Measurements from ENCODE around the gene VGF. TPM values are rescaled to one million over a fixed set of nuclear protein-coding genes. Genes with fewer than 3 reads are reported as not detected.

Gene VGF
- polyA plus RNA-seq, 4 donors, result 0.32 to 0.49 TPM; not detected in 2

DNA sequence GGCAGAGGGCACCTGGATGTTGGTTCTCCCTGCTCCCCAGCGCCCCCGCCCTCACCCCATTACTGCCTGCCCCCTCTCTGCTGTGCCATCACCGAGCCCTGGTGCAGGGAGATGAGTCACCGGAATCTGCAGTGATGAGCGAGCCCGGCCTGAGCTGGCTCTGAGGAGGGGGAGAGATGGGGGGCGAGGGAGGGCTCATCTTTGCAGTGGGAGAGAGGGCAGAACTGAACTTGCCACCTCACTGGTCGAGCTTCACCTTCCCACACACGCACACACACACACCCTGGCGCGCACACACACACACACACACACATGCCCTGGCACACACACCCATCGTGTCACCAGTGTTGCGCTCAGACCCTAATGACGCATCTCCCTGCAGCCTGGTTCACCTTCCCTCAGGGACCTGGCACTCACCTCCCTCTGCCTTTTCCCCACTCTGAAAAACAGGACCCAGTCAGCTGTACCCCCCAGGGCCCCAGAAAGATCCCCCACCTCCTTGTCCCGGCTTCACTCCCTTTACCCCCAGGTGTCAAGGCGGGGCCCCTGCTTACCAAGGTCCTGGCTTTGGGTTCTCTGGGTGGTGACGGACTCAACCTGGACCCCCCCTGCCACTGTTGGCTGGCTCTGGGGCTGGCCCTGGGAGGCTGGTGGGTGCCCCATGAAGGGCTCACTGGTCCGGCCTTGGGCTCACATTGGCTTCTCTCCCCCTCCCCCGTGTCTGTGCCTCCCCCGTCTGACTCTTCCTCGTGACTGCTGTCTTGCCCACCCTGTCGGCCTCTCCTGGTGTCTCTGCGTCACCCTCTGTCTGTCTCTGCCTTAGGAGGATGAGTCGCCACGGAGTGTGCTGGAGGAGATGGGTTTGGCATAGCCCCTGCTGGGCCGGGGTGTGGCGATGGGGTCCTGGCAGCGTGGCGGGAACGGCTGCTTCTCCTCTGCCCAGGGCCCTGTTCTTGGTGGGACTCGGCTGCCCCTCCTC is 5.4 kb downstream of the VGF start:
- FAIRE-seq (no peak), DNase-seq (no peak)
- Histone ChIP-seq H3K27me3 (ENCODE audit: control insufficient read depth in 3 of 3, insufficient read depth in 3 of 3, low read length in 3 of 3) (peaks cover 0 to 23% (median 19%) of the 10 kb centered on the region in 3 donors), H3K27ac (ENCODE audit: low read depth in 1 of 3, low read length in 2 of 3) (no peak overlapping the region), H3K4me3 (ENCODE audit: low read depth in 1 of 3, low read length in 3 of 3) (no peak overlapping the region), H3K36me3 (ENCODE audit: control insufficient read depth in 3 of 3, insufficient read depth in 2 of 3, low read depth in 1 of 3, low read length in 3 of 3) (peaks cover 11 to 56% (median 12%) of the 10 kb centered on the region in 3 donors), H3K9me3 (ENCODE audit: control insufficient read depth in 2 of 2, insufficient read depth in 1 of 2, low read depth in 1 of 2, low read length in 1 of 2) (no peaks in the 10 kb centered on the region), H3K4me1 (ENCODE audit: control insufficient read depth in 3 of 3, insufficient read depth in 2 of 3, low read depth in 1 of 3, low read length in 2 of 3) (peaks cover 13 to 29% (median 13%) of the 10 kb centered on the region in 3 donors)
- 79 to 86% (median 82%) methylated on average over 30 to 31 of the region's 31 CpGs for WGBS, 3 donors

DNA sequence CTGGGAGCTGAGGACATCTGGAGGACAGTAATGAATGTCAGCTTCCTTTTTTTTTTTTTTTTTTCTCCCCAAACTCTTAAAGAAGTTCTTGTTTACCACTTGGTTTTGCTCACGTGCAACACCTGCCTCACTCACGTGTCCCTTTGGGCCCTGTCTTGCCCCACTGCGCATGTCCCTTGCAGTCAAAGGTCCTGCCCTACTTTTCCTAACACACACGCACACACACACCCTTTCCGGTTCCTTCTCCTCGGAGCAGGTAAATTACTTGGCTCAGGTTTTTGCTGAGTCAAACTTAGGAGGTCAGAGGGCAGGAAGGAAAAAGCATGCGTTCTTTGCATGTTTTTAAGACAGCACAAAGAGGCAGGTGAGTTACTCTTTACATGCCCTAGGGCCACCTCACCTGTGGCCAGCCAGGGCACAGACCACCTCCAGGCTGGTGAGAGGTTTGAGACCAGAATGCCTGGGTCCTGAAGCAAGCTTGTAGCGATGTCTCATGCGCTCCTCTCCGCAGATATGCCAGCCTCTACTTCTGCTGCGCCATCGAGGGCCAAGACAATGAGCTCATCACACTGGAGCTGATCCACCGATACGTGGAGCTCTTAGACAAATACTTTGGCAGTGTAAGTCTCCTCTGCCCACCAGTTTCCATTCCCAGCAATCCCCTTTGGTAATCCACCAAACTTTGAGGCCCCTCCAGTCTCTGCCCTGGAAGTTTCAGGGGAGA is 8.3 kb downstream of the VGF start:
- Histone ChIP-seq H3K36me3 (ENCODE audit: control insufficient read depth in 3 of 3, insufficient read depth in 2 of 3, low read depth in 1 of 3, low read length in 3 of 3) (peaks cover 11 to 53% (median 12%) of the 10 kb centered on the region in 3 donors), H3K9me3 (ENCODE audit: control insufficient read depth in 2 of 2, insufficient read depth in 1 of 2, low read depth in 1 of 2, low read length in 1 of 2) (no peaks in the 10 kb centered on the region), H3K27ac (ENCODE audit: low read depth in 1 of 3, low read length in 2 of 3) (no peak overlapping the region), H3K4me3 (ENCODE audit: low read depth in 1 of 3, low read length in 3 of 3) (no peak overlapping the region), H3K27me3 (ENCODE audit: control insufficient read depth in 3 of 3, insufficient read depth in 3 of 3, low read length in 3 of 3) (peaks cover 0 to 4% (median 2%) of the 10 kb centered on the region in 3 donors), H3K4me1 (ENCODE audit: control insufficient read depth in 3 of 3, insufficient read depth in 2 of 3, low read depth in 1 of 3, low read length in 2 of 3) (peaks cover 0 to 8% (median 8%) of the 10 kb centered on the region in 3 donors)
- no peak for FAIRE-seq
- peak in 1 of 2 donors; percentile 90 for DNase-seq
- WGBS, 3 donors, result 55 to 72% (median 65%) methylated on average over 14 of the region's 14 CpGs

DNA sequence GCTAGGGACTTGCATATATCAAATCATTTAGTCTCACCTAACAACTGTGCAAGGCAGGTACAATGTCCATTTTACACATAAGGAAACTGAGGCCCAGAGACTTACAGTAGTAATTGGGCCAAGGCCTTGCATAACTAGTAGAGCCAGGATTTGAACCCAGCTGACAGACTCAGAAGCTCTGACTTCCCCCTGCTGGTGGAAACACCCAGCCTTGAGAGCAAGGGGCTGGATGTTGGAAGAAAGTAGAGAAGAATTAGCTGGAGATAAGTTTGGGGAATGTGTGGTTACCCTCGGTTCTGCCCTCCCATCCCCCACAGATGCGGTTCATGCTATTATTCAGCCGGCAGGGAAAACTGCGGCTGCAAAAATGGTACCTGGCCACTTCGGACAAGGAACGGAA is 9.1 kb downstream of the VGF start:
- Histone ChIP-seq H3K27me3 (ENCODE audit: control insufficient read depth in 3 of 3, insufficient read depth in 3 of 3, low read length in 3 of 3) (peaks cover 0 to 4% (median 2%) of the 10 kb centered on the region in 3 donors), H3K4me3 (ENCODE audit: low read depth in 1 of 3, low read length in 3 of 3) (no peak overlapping the region), H3K27ac (ENCODE audit: low read depth in 1 of 3, low read length in 2 of 3) (no peak overlapping the region), H3K4me1 (ENCODE audit: control insufficient read depth in 3 of 3, insufficient read depth in 2 of 3, low read depth in 1 of 3, low read length in 2 of 3) (peaks cover 0 to 8% (median 8%) of the 10 kb centered on the region in 3 donors), H3K9me3 (ENCODE audit: control insufficient read depth in 2 of 2, insufficient read depth in 1 of 2, low read depth in 1 of 2, low read length in 1 of 2) (no peaks in the 10 kb centered on the region), H3K36me3 (ENCODE audit: control insufficient read depth in 3 of 3, insufficient read depth in 2 of 3, low read depth in 1 of 3, low read length in 3 of 3) (peaks cover 11 to 46% (median 12%) of the 10 kb centered on the region in 3 donors)
- WGBS, 3 donors, result 85 to 94% (median 91%) methylated on average over 6 of the region's 6 CpGs
- FAIRE-seq, result no peak
- DNase-seq, result no peak

DNA sequence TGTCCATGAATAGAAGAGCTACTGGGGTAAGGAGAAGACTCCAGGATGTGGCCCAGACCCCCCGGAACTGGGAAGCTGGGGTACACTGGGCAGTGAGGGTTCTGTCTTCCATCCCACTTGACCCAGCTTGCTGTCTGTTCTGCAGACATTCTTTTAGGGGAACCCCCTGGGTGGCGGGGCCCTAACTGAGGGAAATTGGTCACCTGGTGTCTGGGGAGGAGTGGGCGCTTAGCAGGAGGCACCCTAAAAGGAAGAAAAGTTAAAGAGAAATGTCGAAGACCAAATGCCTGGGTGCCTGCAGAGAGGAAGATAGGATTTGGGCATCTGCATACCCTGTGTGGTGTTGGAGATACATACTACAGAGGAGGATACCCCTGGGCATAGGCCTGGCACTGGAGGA is 10.1 kb downstream of the VGF start:
- Histone ChIP-seq H3K36me3 (ENCODE audit: control insufficient read depth in 3 of 3, insufficient read depth in 2 of 3, low read depth in 1 of 3, low read length in 3 of 3) (peaks cover 9 to 38% (median 12%) of the 10 kb centered on the region in 3 donors), H3K9me3 (ENCODE audit: control insufficient read depth in 2 of 2, insufficient read depth in 1 of 2, low read depth in 1 of 2, low read length in 1 of 2) (no peaks in the 10 kb centered on the region), H3K4me3 (ENCODE audit: low read depth in 1 of 3, low read length in 3 of 3) (peak overlapping the region; percentile 80 to 88 (median 85)), H3K27ac (ENCODE audit: low read depth in 1 of 3, low read length in 2 of 3) (peak overlapping the region in 1 of 3 donors; percentile 13), H3K27me3 (ENCODE audit: control insufficient read depth in 3 of 3, insufficient read depth in 3 of 3, low read length in 3 of 3) (peaks cover 0 to 4% (median 2%) of the 10 kb centered on the region in 3 donors), H3K4me1 (ENCODE audit: control insufficient read depth in 3 of 3, insufficient read depth in 2 of 3, low read depth in 1 of 3, low read length in 2 of 3) (peaks cover 0 to 8% (median 8%) of the 10 kb centered on the region in 3 donors)
- 31 to 46% (median 43%) methylated on average over 4 of the region's 4 CpGs for WGBS, 3 donors
- DNase-seq (no peak), FAIRE-seq (no peak)

DNA sequence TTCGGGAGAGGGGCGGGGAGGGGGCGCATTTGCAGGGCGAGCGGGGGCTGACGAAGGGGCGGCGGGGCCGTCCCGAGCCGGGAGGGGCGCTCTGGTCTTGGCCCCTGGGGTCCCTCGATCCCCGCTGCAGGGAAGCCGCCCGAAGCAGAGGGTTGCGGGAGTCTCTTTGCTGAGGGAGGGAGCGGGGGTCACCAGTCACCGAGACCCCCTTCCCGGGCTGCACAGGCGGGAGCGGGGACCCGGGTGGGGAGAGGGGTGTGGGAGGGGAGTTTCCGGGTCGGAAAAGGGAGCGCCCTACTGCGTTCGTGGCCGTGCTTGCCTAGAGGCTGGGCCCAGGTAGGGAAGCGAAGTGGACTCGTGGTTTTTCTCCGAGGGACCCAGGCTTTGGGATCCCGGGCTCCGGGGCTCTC is 10.7 kb downstream of the VGF start:
- Histone ChIP-seq H3K36me3 (ENCODE audit: control insufficient read depth in 3 of 3, insufficient read depth in 2 of 3, low read depth in 1 of 3, low read length in 3 of 3) (peaks cover 6 to 32% (median 9%) of the 10 kb centered on the region in 3 donors), H3K4me1 (ENCODE audit: control insufficient read depth in 3 of 3, insufficient read depth in 2 of 3, low read depth in 1 of 3, low read length in 2 of 3) (peaks cover 0 to 8% (median 8%) of the 10 kb centered on the region in 3 donors), H3K27me3 (ENCODE audit: control insufficient read depth in 3 of 3, insufficient read depth in 3 of 3, low read length in 3 of 3) (peaks cover 0 to 5% (median 0%) of the 10 kb centered on the region in 3 donors), H3K4me3 (ENCODE audit: low read depth in 1 of 3, low read length in 3 of 3) (peak overlapping the region; percentile 80 to 88 (median 85)), H3K9me3 (ENCODE audit: control insufficient read depth in 2 of 2, insufficient read depth in 1 of 2, low read depth in 1 of 2, low read length in 1 of 2) (no peaks in the 10 kb centered on the region), H3K27ac (ENCODE audit: low read depth in 1 of 3, low read length in 2 of 3) (peak overlapping the region in 1 of 3 donors; percentile 13)
- FAIRE-seq (no peak), DNase-seq (peak; percentile 37 to 50)
- WGBS, 3 donors, result 0 to 1% (median 1%) methylated on average over 13 to 34 of the region's 34 CpGs

DNA sequence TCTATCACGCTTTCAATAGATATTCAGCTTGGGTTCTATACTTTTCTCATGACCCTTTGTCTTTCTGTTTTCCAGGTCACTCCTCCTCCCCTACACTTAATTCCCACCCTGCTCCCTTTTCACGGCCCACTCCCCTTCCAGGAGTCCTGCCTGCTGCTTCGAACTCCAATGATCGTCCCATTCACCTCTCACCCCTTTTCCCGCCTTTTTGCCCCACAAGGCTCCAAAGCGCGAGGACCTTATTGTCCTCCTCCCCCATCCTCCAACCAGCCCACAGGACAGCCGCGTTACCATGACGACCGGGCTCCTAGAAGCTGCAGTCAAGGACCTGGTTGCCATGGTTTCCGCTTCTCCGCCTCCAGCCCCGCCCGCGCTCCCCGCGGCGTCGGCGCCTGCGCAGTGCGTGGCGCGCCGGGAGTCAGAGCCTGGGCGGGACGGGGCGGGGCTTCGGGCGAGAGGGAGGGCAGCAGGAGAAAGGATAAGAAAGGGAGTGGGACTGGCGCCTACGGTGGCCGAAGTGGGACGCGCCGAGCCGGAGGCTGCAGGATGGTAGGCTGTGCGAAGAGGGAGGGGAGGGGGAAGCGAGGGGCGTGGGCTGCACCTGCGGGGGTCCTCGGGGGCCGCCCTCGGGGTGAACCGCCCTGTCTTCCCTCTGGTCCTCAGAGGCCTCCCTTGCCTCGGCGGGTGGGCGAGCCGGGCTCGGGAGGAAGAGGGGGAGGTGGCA is 11.2 kb downstream of the VGF start, which contains the start of gene AP1S1:
Gene AP1S1 (plus strand): TSS at position 508 of the 724 bp plus-strand sequence. CDS start 39 bp downstream, at position 547.
- FAIRE-seq (no peak), DNase-seq (peak; percentile 96 to 97)
- no peaks in the 10 kb centered on the region for H3K9me3 ChIP-seq (ENCODE audit: control insufficient read depth in 2 of 2, insufficient read depth in 1 of 2, low read depth in 1 of 2, low read length in 1 of 2)
- H3K27ac ChIP-seq (ENCODE audit: low read depth in 1 of 3, low read length in 2 of 3), result peak within 1 kb of the TSS in 1 of 3 donors; percentile 13
- H3K36me3 ChIP-seq (ENCODE audit: control insufficient read depth in 3 of 3, insufficient read depth in 2 of 3, low read depth in 1 of 3, low read length in 3 of 3), result peaks cover 2 to 26% (median 9%) of the 10 kb centered on the region in 3 donors
- peaks cover 0 to 10% (median 0%) of the 10 kb centered on the region in 3 donors for H3K27me3 ChIP-seq (ENCODE audit: control insufficient read depth in 3 of 3, insufficient read depth in 3 of 3, low read length in 3 of 3)
- H3K4me3 ChIP-seq (ENCODE audit: low read depth in 1 of 3, low read length in 3 of 3), result peak within 1 kb of the TSS; percentile 80 to 88 (median 85)
- WGBS, 3 donors, result 4 to 6% (median 5%) methylated on average over 35 to 51 of the region's 51 CpGs
- peaks cover 0 to 8% (median 8%) of the 10 kb centered on the region in 3 donors for H3K4me1 ChIP-seq (ENCODE audit: control insufficient read depth in 3 of 3, insufficient read depth in 2 of 3, low read depth in 1 of 3, low read length in 2 of 3)

DNA sequence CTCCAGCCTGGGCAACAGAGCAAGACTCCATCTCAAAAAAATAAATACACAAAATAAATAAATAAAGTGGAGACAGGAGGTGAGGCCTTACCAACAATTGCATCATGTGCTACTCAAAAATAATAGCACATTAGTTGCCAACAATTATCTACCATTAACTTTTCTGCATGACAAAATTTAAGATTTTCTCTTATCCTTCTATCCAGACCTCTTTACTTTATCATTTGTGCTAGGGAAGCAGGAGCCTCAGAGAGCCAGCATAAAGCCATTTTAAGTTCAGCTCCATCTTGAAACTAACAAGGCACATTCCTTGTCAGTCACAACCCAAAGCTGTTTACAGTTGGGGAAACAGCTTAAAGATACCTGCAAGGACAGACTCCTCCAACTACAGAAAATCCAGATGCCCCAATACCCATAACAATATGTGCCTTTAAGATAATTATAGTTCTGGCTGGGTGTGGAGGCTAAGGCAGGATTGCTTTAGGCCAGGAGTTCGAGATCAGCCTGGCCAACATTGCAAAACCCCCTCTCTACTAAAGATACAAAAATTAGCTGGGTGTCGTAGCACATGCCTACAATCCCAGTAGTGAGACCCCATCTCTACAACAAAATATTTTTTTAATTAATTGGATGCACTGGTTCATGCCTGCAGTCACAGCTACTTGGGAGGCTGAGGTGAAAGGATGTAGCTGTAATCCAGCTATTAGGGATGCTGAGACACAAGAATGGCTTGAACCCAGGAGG is 13.3 kb downstream of the VGF start:
- DNase-seq, result no peak
- peaks cover 0 to 8% (median 5%) of the 10 kb centered on the region in 3 donors for H3K4me1 ChIP-seq (ENCODE audit: control insufficient read depth in 3 of 3, insufficient read depth in 2 of 3, low read depth in 1 of 3, low read length in 2 of 3)
- no peak overlapping the region for H3K4me3 ChIP-seq (ENCODE audit: low read depth in 1 of 3, low read length in 3 of 3)
- no peak overlapping the region for H3K27ac ChIP-seq (ENCODE audit: low read depth in 1 of 3, low read length in 2 of 3)
- no peaks in the 10 kb centered on the region for H3K9me3 ChIP-seq (ENCODE audit: control insufficient read depth in 2 of 2, insufficient read depth in 1 of 2, low read depth in 1 of 2, low read length in 1 of 2)
- 60 to 72% (median 60%) methylated on average over 2 of the region's 2 CpGs for WGBS, 3 donors
- no peak for FAIRE-seq
- peaks cover 0 to 8% (median 0%) of the 10 kb centered on the region in 3 donors for H3K36me3 ChIP-seq (ENCODE audit: control insufficient read depth in 3 of 3, insufficient read depth in 2 of 3, low read depth in 1 of 3, low read length in 3 of 3)
- peaks cover 0 to 15% (median 0%) of the 10 kb centered on the region in 3 donors for H3K27me3 ChIP-seq (ENCODE audit: control insufficient read depth in 3 of 3, insufficient read depth in 3 of 3, low read length in 3 of 3)
